Esophagus muscularis mucosa (tissue), 4 donors: Measurements from ENCODE around the gene SLC12A8. TPM values are rescaled to one million over a fixed set of nuclear protein-coding genes. Genes with fewer than 3 reads are reported as not detected.

ENCODE experiments used
- DNase-seq: peaks from one replicate; pipeline ENCODE4 v3.0.0-alpha.2; 2017; ENCODE audit errors: extremely low spot score
- H3K27ac ChIP-seq, 4 donors: fragments of 200-600 bp; sonication (generic); replicated peaks in 1 of 4; 1 replicate in 3 of 4; 2 replicates in 1 of 4; pipeline ENCODE4 v1.5.1; 2016 to 2019; ENCODE audit warnings: mild to moderate bottlenecking in 1 of 4
- H3K27me3 ChIP-seq, 4 donors: fragments of 200-600 bp; sonication (generic); one replicate each; pipeline versions ENCODE4 v1.5.1 to v1.6.0; 2016 to 2019
- H3K36me3 ChIP-seq, 4 donors: fragments of 200-600 bp; sonication (generic); one replicate each; pipeline ENCODE4 v1.5.1; 2016 to 2019
- H3K4me1 ChIP-seq, 4 donors: fragments of 200-600 bp; sonication (generic); one replicate each; pipeline ENCODE4 v1.5.1; 2016 to 2019
- H3K4me3 ChIP-seq, 4 donors: fragments of 200-600 bp; sonication (generic); 1 replicate in 2 of 4; 2 replicates in 2 of 4; pipeline ENCODE4 v1.5.1; 2016 to 2019; ENCODE audit warnings: mild to moderate bottlenecking in 4 of 4, moderate library complexity in 1 of 4
- H3K9me3 ChIP-seq, 4 donors: fragments of 200-600 bp; sonication (generic); 1 replicate in 3 of 4; 2 replicates in 1 of 4; pipeline ENCODE4 v1.5.1; 2016 to 2019
- EP300 ChIP-seq: sonication (generic); formaldehyde crosslinking; IDR thresholded peaks from one replicate; pipeline ENCODE4 v1.6.1; 2017; ENCODE audit warnings: antibody characterized with exemption
- POLR2A ChIP-seq: fragments of 450-650 bp; IDR thresholded peaks from one replicate; pipeline ENCODE4 v1.6.1; 2017; ENCODE audit warnings: antibody characterized with exemption, moderate library complexity, mild to moderate bottlenecking, low read depth
- POLR2AphosphoS5 ChIP-seq, 2 donors: sonication (generic); formaldehyde crosslinking; IDR thresholded peaks; one replicate each; pipeline ENCODE4 v1.6.1; 2017; ENCODE audit warnings: antibody characterized with exemption in 2 of 2
- WGBS: methylation state at CpG from one replicate; pipeline ENCODE4 v1.1.5; 2018; 5-methylcytosine and 5-hydroxymethylcytosine counted together
- intact Hi-C: fragments of 100-400 bp; cut with DNase I; formaldehyde crosslinking; loops from one replicate; pipeline ENCODE4 v1.15.1; 2023
- total RNA-seq, 4 donors: library from RNA; depleted of rRNA; stranded (reverse); fragments of >200 nt; gene quantifications; one replicate each; pipeline versions ENCODE4 v1.1.0 to v1.2.1, GENCODE V29; 2016
- TF ChIP-seq, protein P1 (sequence below), 3 experiments: fragments of 200-600 bp in 2 of 3; fragments of 450-650 bp in 1 of 3; sonication (generic) in 2 of 3; IDR thresholded peaks; one replicate each; pipeline ENCODE4 v1.5.1; 2017 to 2019; ENCODE audit warnings: antibody characterized with exemption in 3 of 3, mild to moderate bottlenecking in 2 of 3, moderate library complexity in 1 of 3

Gene SLC12A8
- total RNA-seq, 4 donors from 2014 or later, result 0.46 to 2.9 (median 1.6) TPM; not detected in 1

- DNase-seq, result no peak
- H3K27ac ChIP-seq, result no peak overlapping the region
- intact Hi-C loops, result no loop called here
- WGBS, result 32% methylated on average over 10 of the region's 10 CpGs
- H3K4me1 ChIP-seq, result peaks cover 0 to 15% (median 8%) of the 10 kb centered on the region in 4 donors
- no peaks in the 10 kb centered on the region for H3K9me3 ChIP-seq
- H3K4me3 ChIP-seq, result no peak overlapping the region
- H3K27me3 ChIP-seq, result no peaks in the 10 kb centered on the region
- TF ChIP-seq, protein P1, sequence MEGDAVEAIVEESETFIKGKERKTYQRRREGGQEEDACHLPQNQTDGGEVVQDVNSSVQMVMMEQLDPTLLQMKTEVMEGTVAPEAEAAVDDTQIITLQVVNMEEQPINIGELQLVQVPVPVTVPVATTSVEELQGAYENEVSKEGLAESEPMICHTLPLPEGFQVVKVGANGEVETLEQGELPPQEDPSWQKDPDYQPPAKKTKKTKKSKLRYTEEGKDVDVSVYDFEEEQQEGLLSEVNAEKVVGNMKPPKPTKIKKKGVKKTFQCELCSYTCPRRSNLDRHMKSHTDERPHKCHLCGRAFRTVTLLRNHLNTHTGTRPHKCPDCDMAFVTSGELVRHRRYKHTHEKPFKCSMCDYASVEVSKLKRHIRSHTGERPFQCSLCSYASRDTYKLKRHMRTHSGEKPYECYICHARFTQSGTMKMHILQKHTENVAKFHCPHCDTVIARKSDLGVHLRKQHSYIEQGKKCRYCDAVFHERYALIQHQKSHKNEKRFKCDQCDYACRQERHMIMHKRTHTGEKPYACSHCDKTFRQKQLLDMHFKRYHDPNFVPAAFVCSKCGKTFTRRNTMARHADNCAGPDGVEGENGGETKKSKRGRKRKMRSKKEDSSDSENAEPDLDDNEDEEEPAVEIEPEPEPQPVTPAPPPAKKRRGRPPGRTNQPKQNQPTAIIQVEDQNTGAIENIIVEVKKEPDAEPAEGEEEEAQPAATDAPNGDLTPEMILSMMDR (IDR thresholded peaks at IDR 0.05), result no peak
- TF ChIP-seq POLR2A, result no peak
- H3K36me3 ChIP-seq, result no peaks in the 10 kb centered on the region
Measured at GRCh38 chr3:125186261-125186787, 26.2 kb downstream of the SLC12A8 start.

DNA sequence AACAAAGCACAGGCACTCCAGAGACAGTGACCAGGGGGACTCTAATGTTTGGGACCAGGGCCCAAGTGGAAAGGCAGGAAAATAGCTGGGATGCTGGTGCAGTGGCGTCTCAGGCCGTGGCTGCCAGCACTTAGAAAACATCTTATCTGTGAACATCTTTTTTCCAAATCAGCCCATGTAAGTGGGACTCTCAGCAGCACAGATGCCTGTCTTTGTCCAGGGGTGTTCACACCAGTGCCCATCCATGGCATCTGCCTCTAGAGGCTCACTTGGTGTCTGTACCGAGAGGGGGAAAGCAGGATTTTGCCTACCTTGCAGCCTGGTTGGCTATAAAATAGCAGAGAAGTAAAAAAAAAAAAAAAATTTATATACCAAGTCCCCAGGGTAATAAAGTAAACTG, 26.7 kb downstream of the SLC12A8 start:
- no peak overlapping the region for H3K4me3 ChIP-seq
- DNase-seq, result no peak
- WGBS, result 51% methylated on average over 3 of the region's 3 CpGs
- intact Hi-C loops, result no loop called here
- H3K27ac ChIP-seq, result no peak overlapping the region
- no peaks in the 10 kb centered on the region for H3K27me3 ChIP-seq
- H3K36me3 ChIP-seq, result no peaks in the 10 kb centered on the region
- H3K4me1 ChIP-seq, result peaks cover 0 to 15% (median 8%) of the 10 kb centered on the region in 4 donors
- no peaks in the 10 kb centered on the region for H3K9me3 ChIP-seq
- TF ChIP-seq EP300, result no peak
- TF ChIP-seq POLR2A, result no peak
- TF ChIP-seq, protein P1 (IDR thresholded peaks at IDR 0.05), result no peak
- no peak for TF ChIP-seq POLR2AphosphoS5 (IDR thresholded peaks at IDR 0.05)

DNA sequence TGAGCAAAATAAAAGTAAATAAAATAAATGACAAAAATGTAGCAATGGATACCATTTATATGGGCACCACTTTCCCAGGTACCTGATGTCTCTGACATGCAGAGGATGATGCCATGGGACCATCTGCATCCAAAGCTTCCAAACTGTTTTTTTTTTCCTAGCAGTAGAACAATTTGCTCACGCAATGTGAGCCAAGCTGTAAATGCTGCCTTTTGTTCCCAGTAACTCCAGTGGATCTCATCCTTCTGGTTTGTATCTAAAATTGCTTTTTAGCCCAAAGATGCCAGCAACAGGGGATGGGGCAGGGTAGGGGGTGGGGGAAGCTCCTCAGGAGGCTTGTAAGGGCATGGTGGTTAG, 32.7 kb downstream of the SLC12A8 start:
- 85% methylated on average over 1 of the region's 1 CpG for WGBS
- no peaks in the 10 kb centered on the region for H3K36me3 ChIP-seq
- H3K4me3 ChIP-seq, result no peak overlapping the region
- TF ChIP-seq EP300, result no peak
- no peak for TF ChIP-seq POLR2AphosphoS5 (IDR thresholded peaks at IDR 0.05)
- TF ChIP-seq, protein P1 (IDR thresholded peaks at IDR 0.05), result no peak
- no peak for TF ChIP-seq POLR2A
- intact Hi-C loops, result no loop called here
- H3K27me3 ChIP-seq, result no peaks in the 10 kb centered on the region
- no peak for DNase-seq
- H3K9me3 ChIP-seq, result no peaks in the 10 kb centered on the region
- no peak overlapping the region for H3K27ac ChIP-seq
- H3K4me1 ChIP-seq, result peaks cover 0 to 6% (median 0%) of the 10 kb centered on the region in 4 donors

- Histone ChIP-seq H3K4me3 (no peak overlapping the region), H3K27me3 (no peaks in the 10 kb centered on the region), H3K36me3 (no peaks in the 10 kb centered on the region), H3K9me3 (no peaks in the 10 kb centered on the region), H3K4me1 (peaks cover 0 to 6% (median 0%) of the 10 kb centered on the region in 4 donors), H3K27ac (no peak overlapping the region)
- no peak for TF ChIP-seq POLR2AphosphoS5 (IDR thresholded peaks at IDR 0.05)
- TF ChIP-seq, protein P1 (IDR thresholded peaks at IDR 0.05), result no peak
- no peak for TF ChIP-seq EP300
- no peak for TF ChIP-seq POLR2A
- no peak for DNase-seq
- WGBS, result 79% methylated on average over 3 of the region's 3 CpGs
- intact Hi-C loops, result no loop called here
Measured at GRCh38 chr3:125179143-125179883, 33.2 kb downstream of the SLC12A8 start.
